NCI-H2196 (cell line): ENCODE data around the gene SVOP.
"Not testable (repeated sequence)": the region's sequence is repeated elsewhere in the genome, so short reads cannot be mapped to it uniquely, and the experiment has no call there.

Experiments used
- DNase-seq: peaks from one replicate; lab custom pipeline; 2025; ENCODE audit not compliant: unreplicated experiment; lab: John Stamatoyannopoulos, UW

Gene SVOP

GRCh38 chr12:108896336-108896735, 124.5 kb downstream of the SVOP start:
- DNase-seq: no peak

- DNase-seq: no peak
Measured at GRCh38 chr12:108895220-108895802, 125.6 kb downstream of the SVOP start.

GRCh38 chr12:108890208-108890607, 130.7 kb downstream of the SVOP start:
- DNase-seq: no peak

- peak; percentile 8 for DNase-seq
Measured at GRCh38 chr12:108888031-108888430, 132.8 kb downstream of the SVOP start.

- DNase-seq: no peak
Measured at GRCh38 chr12:108886873-108887629, 133.8 kb downstream of the SVOP start.

GRCh38 chr12:108884116-108885012, 136.5 kb downstream of the SVOP start:
- DNase-seq: peak; percentile 11

GRCh38 chr12:108881953-108882352, 138.9 kb downstream of the SVOP start:
- peak; percentile 62 for DNase-seq

GRCh38 chr12:108879615-108880254, 141.1 kb downstream of the SVOP start, which contains the start of gene DAO:
DAO (plus strand) TSS chr12:108880092; CDS start chr12:108885007, 4,915 bp downstream.
- DNase-seq: no peak

GRCh38 chr12:108876550-108876949, 144.3 kb downstream of the SVOP start:
- DNase-seq: no peak

GRCh38 chr12:108875682-108876361, 145.0 kb downstream of the SVOP start:
- no peak for DNase-seq

GRCh38 chr12:108875280-108875679, 145.6 kb downstream of the SVOP start:
- no peak for DNase-seq

GRCh38 chr12:108868781-108869180, 152.1 kb downstream of the SVOP start:
- no peak for DNase-seq

GRCh38 chr12:108866083-108866482, 154.8 kb downstream of the SVOP start:
- not testable (repeated sequence) for DNase-seq

- no peak for DNase-seq
Measured at GRCh38 chr12:108865169-108865568, 155.7 kb downstream of the SVOP start.

- no peak for DNase-seq
Measured at GRCh38 chr12:108862588-108862959, 158.3 kb downstream of the SVOP start.

GRCh38 chr12:108861878-108862587, 158.8 kb downstream of the SVOP start:
- DNase-seq: no peak

GRCh38 chr12:108860443-108860842, 160.4 kb downstream of the SVOP start:
- no peak for DNase-seq

GRCh38 chr12:108859923-108860291, 161.0 kb downstream of the SVOP start:
- DNase-seq: no peak

- not testable (repeated sequence) for DNase-seq
Measured at GRCh38 chr12:108859141-108859922, 161.5 kb downstream of the SVOP start.
